HG02885 (cell line): ENCODE measurements around the gene CCDC28A.

ENCODE experiments used
- ATAC-seq: cut with Tn5 transposase; IDR thresholded peaks from one replicate; pipeline ENCODE4 v1.9.1; 2021; ENCODE audit warnings: mild to moderate bottlenecking; ENCODE audit not compliant: unreplicated experiment, poor library complexity

Gene CCDC28A

GRCh38 chr6:138787138-138787537 is 13.6 kb downstream of the CCDC28A start:
- ATAC-seq = no peak

- no peak for ATAC-seq
Observed at GRCh38 chr6:138795809-138796603, 22.4 kb downstream of the CCDC28A start, which contains the start of gene ECT2L. ECT2L (plus strand) TSS chr6:138796087; CDS start chr6:138813275, 17,188 bp downstream.

GRCh38 chr6:138796771-138797170 is 23.2 kb downstream of the CCDC28A start:
- ATAC-seq = no peak

- ATAC-seq = no peak
Observed at GRCh38 chr6:138797806-138798446, 24.4 kb downstream of the CCDC28A start.

- ATAC-seq = no peak
Observed at GRCh38 chr6:138800377-138801150, 27.0 kb downstream of the CCDC28A start.

- no peak for ATAC-seq
Observed at GRCh38 chr6:138803331-138803730, 29.8 kb downstream of the CCDC28A start.

GRCh38 chr6:138803861-138804260 is 30.3 kb downstream of the CCDC28A start:
- ATAC-seq = no peak

GRCh38 chr6:138805016-138805765 is 31.6 kb downstream of the CCDC28A start:
- ATAC-seq = no peak

GRCh38 chr6:138806889-138807288 is 33.3 kb downstream of the CCDC28A start:
- ATAC-seq = no peak

GRCh38 chr6:138809677-138810076 is 36.1 kb downstream of the CCDC28A start:
- no peak for ATAC-seq

GRCh38 chr6:138811866-138812265 is 38.3 kb downstream of the CCDC28A start:
- no peak for ATAC-seq

GRCh38 chr6:138814179-138814834 is 40.7 kb downstream of the CCDC28A start:
- ATAC-seq = no peak

- no peak for ATAC-seq
Observed at GRCh38 chr6:138815221-138815620, 41.7 kb downstream of the CCDC28A start.

- ATAC-seq = peak; percentile 63
Observed at GRCh38 chr6:138815797-138816528, 42.4 kb downstream of the CCDC28A start.

GRCh38 chr6:138817799-138818198 is 44.2 kb downstream of the CCDC28A start:
- peak; percentile 28 for ATAC-seq

GRCh38 chr6:138818496-138819194 is 45.1 kb downstream of the CCDC28A start:
- peak; percentile 79 for ATAC-seq

- no peak for ATAC-seq
Observed at GRCh38 chr6:138821519-138821918, 48.0 kb downstream of the CCDC28A start.

GRCh38 chr6:138824482-138825144 is 51.0 kb downstream of the CCDC28A start:
- ATAC-seq = no peak
